COLO668 (cell line): ENCODE data around the gene COLEC12.

Experiments used
- DNase-seq: peaks from one replicate; lab custom pipeline; 2025; ENCODE audit not compliant: unreplicated experiment; lab: John Stamatoyannopoulos, UW

Gene COLEC12

DNA sequence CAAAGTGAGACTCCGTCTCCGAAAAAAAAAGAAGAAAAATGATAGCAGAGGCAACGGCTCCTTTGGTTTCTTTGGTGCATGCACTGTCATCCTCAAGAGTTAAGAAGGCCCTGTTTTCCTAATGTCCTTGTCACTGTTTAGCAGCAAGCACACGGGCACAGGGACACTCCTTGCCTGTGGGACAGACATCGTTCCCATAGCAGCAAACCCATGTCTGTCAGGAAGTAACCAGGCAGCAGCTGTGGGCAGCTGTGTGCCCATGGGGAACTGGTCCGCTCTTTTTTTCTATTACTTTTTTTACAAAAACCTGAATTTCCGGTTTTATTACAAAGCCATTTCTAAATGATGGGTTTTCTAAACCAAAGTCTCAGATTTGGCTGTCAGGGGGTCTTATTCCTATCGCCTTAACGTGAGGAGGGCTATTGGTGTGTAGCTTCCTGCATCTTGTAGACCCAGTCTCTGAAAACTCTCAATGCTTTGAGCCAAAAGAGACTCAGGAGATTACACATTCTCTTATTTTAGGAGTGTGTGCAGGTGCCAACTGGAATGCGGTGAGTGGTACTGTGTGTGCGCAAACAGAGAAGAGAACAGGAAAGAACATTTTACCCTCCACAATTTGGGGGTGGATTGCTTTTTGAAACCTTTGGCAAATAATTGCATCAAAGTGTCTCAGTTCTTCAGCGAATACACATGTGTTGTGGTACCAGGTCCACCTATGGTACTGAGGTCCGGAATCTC, 109.6 kb downstream of the COLEC12 start:
- no peak for DNase-seq

- no peak for DNase-seq
Measured at GRCh38 chr18:389658-390357, 110.7 kb downstream of the COLEC12 start.

DNA sequence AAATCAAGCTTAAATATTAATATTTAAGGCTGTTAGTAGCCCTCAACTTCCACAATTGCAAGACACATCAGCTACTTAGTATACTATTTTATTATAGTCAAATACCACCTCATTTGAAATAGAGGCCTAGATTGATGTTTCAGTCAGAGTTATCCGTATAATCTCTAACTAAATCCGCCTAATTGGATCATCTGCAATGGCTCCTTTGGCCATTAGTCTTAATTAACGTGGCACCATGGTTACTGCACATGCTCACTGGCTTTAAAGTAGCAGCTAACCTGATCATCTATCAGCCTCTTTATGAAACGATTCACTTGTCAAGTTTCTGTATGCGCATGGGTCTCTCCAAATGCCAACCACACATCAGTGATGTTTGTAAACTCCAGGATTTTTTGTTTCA, 112.3 kb downstream of the COLEC12 start:
- DNase-seq = no peak

DNA sequence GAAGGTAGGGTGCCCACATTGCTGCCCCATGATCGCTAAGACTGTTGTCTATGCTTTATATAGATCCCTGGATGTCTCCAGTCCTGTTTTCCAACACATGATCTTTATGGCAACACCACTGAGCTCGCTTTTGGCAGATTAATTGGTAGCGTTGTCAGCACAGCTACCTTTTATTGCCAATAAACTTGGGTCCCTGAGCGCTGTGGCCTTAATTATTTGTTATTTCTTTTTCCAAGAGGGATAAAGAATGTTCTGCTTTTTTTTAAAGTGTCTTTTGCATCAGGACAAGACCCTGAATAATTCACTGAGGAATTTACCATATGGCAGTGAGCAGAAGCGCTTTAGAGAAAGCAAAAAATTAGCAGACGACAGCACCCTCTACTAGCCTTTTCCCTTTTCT, 113.5 kb downstream of the COLEC12 start:
- no peak for DNase-seq

DNA sequence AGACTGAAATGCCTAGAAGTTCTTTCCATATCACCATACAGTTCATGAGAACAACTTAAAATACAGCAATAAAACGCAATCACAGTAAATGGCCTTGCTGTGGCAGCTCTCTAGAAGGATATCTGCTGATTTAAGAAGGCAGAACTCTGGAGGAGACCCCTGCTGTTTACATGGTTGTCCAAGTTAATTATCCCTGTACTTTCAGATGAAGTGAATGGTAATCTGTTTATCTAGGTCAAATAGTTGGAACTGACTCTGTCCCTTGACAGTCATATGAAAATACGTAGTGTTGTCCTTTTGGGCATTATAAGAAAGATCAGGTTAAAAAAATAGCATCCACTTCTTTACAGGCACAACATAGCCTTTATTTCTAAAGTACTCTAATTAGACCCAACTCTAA, 115.6 kb downstream of the COLEC12 start:
- no peak for DNase-seq

GRCh38 chr18:383135-383534, 117.4 kb downstream of the COLEC12 start:
- DNase-seq = no peak

GRCh38 chr18:382423-382984, 118.0 kb downstream of the COLEC12 start:
- DNase-seq = no peak

GRCh38 chr18:379681-380330, 120.7 kb downstream of the COLEC12 start:
- no peak for DNase-seq

DNA sequence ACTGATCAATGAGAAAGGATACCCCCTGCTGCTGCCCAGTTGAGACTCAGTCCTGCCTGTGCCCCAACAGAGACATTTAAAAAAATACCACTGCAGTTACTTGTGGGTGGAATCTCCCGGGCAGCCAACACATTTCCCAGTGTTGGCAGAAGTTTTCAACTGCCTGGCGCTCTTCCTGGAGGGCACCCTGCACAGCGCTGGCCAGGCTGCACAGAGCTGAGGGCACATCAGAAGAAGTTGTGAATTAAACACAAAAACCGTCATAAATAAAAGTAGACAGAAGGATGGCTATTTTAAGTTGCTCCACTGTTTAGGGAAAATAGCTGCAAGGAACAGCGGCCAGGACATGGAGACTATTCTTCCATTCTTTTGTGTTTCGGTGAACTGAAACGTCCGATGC, 122.4 kb downstream of the COLEC12 start:
- DNase-seq = no peak

DNA sequence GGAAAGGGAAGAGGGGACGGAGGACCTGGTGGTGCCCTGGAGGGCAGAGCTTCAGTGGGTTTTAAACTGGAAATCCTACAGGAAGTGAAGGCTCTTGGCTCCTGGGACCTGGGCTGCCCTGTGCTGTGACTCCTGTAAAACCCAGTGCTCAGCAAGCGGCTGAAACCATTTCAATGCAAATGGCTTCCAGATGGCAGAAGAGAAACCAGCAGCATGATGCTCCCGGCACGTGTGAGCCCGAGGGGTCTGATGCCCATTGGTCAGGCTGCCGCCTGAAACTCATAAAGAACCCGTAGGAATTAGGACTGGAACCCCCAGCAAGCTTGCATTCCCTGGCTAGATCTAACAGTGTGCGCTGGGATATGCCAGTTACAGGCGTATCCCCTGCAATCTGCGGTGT, 123.4 kb downstream of the COLEC12 start:
- DNase-seq = no peak

GRCh38 chr18:376311-376710, 124.2 kb downstream of the COLEC12 start:
- no peak for DNase-seq

DNA sequence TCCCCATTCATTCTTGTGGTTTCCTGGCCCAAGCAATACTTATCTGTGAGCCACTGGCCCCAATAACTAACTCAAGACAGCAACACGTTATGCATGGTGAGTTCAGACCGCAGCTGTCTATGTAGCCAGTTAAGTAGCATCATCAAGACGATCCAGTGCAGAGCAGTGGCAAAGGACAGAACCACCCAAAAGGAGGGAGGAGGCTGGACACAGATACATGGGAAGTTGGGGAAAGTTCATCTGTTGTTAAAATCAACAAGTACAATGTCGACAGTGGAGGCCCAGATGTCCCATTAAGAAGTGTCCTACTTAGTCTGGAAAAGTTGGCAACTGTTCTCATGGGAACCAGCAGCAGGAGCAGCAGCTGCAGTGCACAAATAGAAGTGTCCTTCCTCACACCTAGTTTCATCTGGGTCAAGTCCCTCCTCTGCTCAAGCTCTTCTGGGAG, 125.8 kb downstream of the COLEC12 start:
- no peak for DNase-seq

DNA sequence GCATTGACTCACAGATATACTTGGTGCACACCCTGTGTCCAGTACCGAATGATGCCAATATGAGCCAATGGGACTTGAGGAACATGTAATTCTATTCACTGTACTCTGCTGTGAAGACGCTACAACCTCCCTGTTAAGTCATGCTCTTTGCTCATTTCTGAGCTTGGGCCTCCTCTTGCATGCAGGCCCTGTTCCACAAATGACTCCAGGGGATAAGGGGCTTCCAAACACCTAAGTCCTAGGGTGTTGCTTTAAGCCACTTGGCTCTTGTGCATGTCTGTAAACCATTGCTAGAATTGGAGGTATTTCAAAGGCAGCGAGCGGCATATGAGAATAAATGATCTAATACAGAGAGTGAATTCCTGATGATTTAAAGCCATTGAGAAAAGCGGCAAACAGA, 126.7 kb downstream of the COLEC12 start:
- DNase-seq = no peak

DNA sequence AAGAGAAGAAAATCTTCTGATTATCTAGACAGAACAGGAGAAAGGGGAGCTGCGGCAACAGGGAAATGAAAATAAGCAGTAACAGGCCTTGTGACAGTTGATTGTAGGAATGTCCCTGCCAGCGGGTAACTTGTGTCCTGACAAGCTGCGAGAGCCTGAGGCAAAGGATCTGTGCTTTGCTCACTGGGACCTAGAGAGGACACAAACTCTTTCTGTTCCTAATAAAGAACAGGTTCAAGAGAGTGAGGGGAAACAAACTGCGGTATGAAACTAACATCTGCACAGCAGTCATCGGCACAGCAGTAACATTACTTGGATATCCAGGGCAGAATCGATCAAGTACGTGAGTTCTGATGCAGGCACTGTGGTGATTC, 128.9 kb downstream of the COLEC12 start:
- DNase-seq = no peak

DNA sequence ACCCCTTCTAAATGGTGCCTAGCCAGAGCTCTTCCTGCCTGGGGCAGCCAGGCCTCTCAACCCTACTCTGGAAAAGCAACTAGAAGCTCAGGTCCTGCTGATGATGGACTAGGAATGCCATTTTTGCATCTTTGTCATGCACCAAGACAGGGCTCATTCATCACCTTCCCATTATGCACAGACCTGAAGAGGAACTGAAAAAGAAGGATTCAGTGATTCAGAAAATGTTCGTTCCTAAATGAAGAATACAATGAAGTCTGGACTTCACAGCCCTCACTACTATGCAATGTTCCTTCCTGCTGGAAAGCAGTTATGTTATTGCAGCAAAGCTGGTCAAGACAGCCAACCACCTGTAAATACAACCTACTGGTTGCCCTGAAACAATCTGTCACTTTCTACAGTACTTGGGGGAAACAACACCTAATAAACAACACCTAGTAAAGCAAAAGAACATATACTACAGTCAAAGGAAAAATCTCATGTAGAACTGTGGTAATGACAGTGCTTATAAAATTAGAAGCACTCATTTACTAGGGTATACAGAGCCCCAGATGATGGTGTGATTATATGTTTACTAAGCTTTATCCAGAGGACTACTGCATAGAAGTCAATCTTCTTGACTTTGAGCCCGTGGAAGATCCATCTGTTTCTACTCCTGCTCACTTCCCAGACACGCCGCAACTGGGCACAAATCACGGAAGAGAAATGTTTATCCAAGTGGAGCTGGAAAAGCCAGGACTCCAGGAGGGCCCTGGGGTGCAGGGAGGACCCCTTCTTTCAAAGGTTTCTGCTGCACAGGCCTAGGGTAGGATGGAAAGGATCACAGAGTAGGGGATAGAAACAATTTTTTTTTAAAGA, 129.5 kb downstream of the COLEC12 start:
- no peak for DNase-seq

GRCh38 chr18:369224-370015, 131.1 kb downstream of the COLEC12 start:
- no peak for DNase-seq

DNA sequence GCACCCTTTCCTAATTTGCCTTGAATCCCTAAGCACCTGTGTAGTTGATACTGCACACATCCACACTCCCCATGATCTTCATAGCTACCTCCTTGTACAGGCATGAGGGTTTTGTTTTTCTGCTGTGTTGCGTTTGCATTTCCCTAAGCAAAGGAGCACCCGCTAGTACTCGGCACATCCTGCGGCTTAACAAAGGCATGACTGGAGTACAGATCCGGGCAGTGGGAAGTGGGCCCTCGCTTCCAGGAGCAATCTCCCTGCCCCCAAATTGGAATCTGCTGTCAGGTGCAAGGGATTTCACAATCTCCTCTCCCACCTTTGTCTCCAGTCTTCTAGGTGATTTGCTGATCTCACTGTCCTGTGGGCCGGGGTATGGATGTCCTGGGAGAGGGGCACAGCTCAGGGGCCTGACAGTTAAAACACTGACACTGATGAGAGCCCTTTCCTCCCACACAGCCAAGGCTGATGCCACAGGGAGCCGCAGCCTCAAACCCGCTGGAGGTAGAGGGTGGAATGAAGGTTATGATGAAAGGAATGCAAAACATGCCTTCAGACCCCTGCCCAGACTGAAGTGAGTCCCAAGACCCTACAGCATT, 133.9 kb downstream of the COLEC12 start:
- no peak for DNase-seq

DNA sequence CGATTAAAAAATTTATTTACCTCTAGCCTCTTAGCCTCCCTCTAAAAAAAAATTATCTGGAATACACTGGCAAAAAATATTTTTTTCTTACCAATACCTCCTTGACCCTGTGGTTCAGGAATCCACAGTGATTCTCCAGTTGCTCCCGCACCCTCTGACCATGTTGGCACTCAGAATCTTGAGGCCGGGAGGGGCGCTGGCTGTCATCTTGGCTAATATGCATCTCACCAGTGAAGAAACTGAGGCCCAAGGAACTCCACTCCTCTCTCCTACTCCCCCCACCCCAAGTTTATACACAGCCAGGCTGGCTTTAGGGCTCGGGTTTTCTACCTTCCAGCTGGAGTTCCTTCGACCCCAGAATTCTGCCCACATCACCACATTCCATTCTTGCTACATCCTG, 134.8 kb downstream of the COLEC12 start:
- DNase-seq = no peak

GRCh38 chr18:364256-364826, 136.2 kb downstream of the COLEC12 start:
- DNase-seq = no peak
